RWPE2 (cell line): ENCODE data around the gene INSL4.

Experiments used
- ATAC-seq: fragments of 200-7000 bp; cut with Tn5 transposase; 3 replicates; pipeline ENCODE4 v1.9.1; 2021; ENCODE audit warnings: low read depth
- DNase-seq: peaks from one replicate; pipeline ENCODE4 v3.0.0-alpha.2; 2020; ENCODE audit warnings: low spot score
- H3K27ac ChIP-seq: fragments of 450-650 bp; 2 replicates; pipeline ENCODE4 v1.5.1; 2017; ENCODE audit warnings: mild to moderate bottlenecking; ENCODE audit not compliant: poor library complexity, severe bottlenecking
- H3K27me3 ChIP-seq: fragments of 250-450 bp; sonication (Bioruptor Pico); 2 replicates; pipeline ENCODE4 v1.5.1; 2021; ENCODE audit warnings: mild to moderate bottlenecking, moderate library complexity; ENCODE audit not compliant: insufficient read depth, poor library complexity, severe bottlenecking
- H3K36me3 ChIP-seq: fragments of 250-450 bp; sonication (Bioruptor Pico); 2 replicates; pipeline ENCODE4 v1.5.1; 2020; ENCODE audit warnings: low read depth, mild to moderate bottlenecking, moderate library complexity
- H3K4me1 ChIP-seq: fragments of 250-450 bp; sonication (Bioruptor Pico); 2 replicates; pipeline ENCODE4 v1.5.1; 2021; ENCODE audit warnings: mild to moderate bottlenecking, moderate library complexity; ENCODE audit not compliant: insufficient read depth, poor library complexity, severe bottlenecking
- H3K4me3 ChIP-seq: fragments of 250-450 bp; sonication (Bioruptor Pico); 2 replicates; pipeline ENCODE4 v1.5.1; 2021; ENCODE audit warnings: mild to moderate bottlenecking, moderate library complexity; ENCODE audit not compliant: severe bottlenecking
- H3K9me3 ChIP-seq: fragments of 250-450 bp; sonication (Bioruptor Pico); 2 replicates; pipeline ENCODE4 v1.5.1; 2021; ENCODE audit warnings: mild to moderate bottlenecking, moderate library complexity; ENCODE audit not compliant: severe bottlenecking
- CTCF ChIP-seq: fragments of 450-650 bp; IDR thresholded peaks from one replicate; pipeline ENCODE4 v1.5.1; 2017; ENCODE audit warnings: mild to moderate bottlenecking, moderate library complexity; ENCODE audit not compliant: poor library complexity, severe bottlenecking

Gene INSL4

GRCh38 chr9:5230554-5230953 lies 665 bp upstream of the INSL4 start:
- TF ChIP-seq CTCF: no peak
- DNase-seq (no peak), ATAC-seq (no peak)
- Histone ChIP-seq H3K4me3 (no peak overlapping the region), H3K9me3 (no peaks in the 10 kb centered on the region), H3K36me3 (no peaks in the 10 kb centered on the region), H3K27ac (no peak overlapping the region), H3K27me3 (no peaks in the 10 kb centered on the region), H3K4me1 (no peaks in the 10 kb centered on the region)

- Histone ChIP-seq H3K4me3 (no peak overlapping the region), H3K27ac (no peak overlapping the region), H3K9me3 (no peaks in the 10 kb centered on the region), H3K4me1 (peaks cover 2% of the 10 kb centered on the region), H3K36me3 (no peaks in the 10 kb centered on the region), H3K27me3 (no peaks in the 10 kb centered on the region)
- TF ChIP-seq CTCF: peak; percentile 37
- ATAC-seq (no peak), DNase-seq (no peak)
Measured at GRCh38 chr9:5263351-5264218, 32.4 kb downstream of the INSL4 start.

- no peak for DNase-seq
- H3K9me3 ChIP-seq: no peaks in the 10 kb centered on the region
- no peak overlapping the region for H3K4me3 ChIP-seq
- no peaks in the 10 kb centered on the region for H3K27me3 ChIP-seq
- TF ChIP-seq CTCF: no peak
- H3K36me3 ChIP-seq: no peaks in the 10 kb centered on the region
- no peak for ATAC-seq
- H3K27ac ChIP-seq: no peak overlapping the region
- H3K4me1 ChIP-seq: peaks cover 8% of the 10 kb centered on the region
Measured at GRCh38 chr9:5264219-5264595, 33.0 kb downstream of the INSL4 start.

DNA sequence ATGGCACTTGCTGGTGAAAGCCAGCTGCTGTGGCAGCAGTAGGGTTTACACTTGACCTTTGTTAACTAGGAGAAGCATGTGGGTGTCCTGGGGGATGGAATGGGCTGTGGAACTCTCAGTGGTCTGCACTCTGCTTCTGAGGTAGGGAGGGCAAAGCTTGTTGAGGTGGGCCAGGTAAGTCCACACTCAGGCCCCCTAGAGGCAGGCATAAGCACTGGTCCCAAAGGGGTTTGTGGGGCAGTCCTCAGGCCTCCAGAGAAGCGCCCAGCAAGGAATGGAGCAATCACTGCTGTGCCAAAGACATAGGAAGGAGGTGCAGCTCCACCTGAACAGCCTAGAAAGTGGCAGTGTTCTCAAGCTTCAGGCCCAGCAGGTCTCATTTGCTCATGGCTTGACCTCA lies 34.7 kb downstream of the INSL4 start:
- Histone ChIP-seq H3K9me3 (no peaks in the 10 kb centered on the region), H3K27ac (no peak overlapping the region), H3K4me1 (peaks cover 13% of the 10 kb centered on the region), H3K36me3 (no peaks in the 10 kb centered on the region), H3K4me3 (no peak overlapping the region), H3K27me3 (no peaks in the 10 kb centered on the region)
- TF ChIP-seq CTCF: no peak
- DNase-seq (no peak), ATAC-seq (no peak)

DNA sequence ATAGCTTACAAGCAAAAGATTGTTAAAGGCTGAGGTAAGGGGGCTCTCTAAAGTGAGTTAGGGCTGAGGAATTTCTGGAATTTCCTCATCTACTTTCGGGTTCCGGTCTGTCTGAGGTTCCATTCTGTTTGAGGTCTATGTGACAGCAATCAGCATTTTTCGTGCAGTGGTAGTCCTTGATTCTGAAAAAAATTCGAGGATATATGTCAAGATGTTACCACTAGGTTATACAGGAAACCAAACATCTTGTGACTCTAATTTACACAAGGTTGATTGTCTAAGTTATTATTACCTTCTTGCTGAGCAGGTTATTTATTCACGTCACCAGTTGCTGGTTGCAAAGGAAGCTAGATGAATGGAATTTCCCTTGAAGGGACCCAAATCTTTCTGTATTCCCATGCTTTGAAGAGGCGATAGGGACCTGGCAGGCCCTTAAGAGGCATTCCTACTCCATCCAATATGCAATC lies 38.1 kb downstream of the INSL4 start:
- no peaks in the 10 kb centered on the region for H3K27me3 ChIP-seq
- peaks cover 13% of the 10 kb centered on the region for H3K4me1 ChIP-seq
- ATAC-seq (peak; percentile 95), DNase-seq (no peak)
- H3K9me3 ChIP-seq: no peaks in the 10 kb centered on the region
- H3K36me3 ChIP-seq: no peaks in the 10 kb centered on the region
- peak overlapping the region; percentile 69 for H3K27ac ChIP-seq
- H3K4me3 ChIP-seq: no peak overlapping the region
- no peak for TF ChIP-seq CTCF
